MM.1S (cell line): ENCODE measurements around the gene MT3.

Experiments used
- DNase-seq: peaks from one replicate; pipeline ENCODE4 v3.0.0-alpha.2; 2015
- H2AFZ ChIP-seq: fragments of 300-600 bp; sonication (generic); 2 replicates; pipeline ENCODE4 v1.6.0; 2016; ENCODE audit warnings: antibody characterized with exemption, low read length
- H3F3A ChIP-seq: fragments of 300-600 bp; sonication (generic); 2 replicates; pipeline ENCODE4 v1.6.1; 2016; ENCODE audit warnings: mild to moderate bottlenecking, antibody characterized with exemption, low read length, moderate library complexity, mixed read lengths; ENCODE audit not compliant: insufficient read depth
- H3K27ac ChIP-seq: fragments of 300-600 bp; sonication (generic); 2 replicates; pipeline ENCODE4 v1.5.1; 2016; ENCODE audit warnings: mild to moderate bottlenecking, low read length
- H3K27me3 ChIP-seq: fragments of 300-600 bp; sonication (generic); replicated peaks from 2 replicates; pipeline ENCODE4 v1.6.0; 2016; ENCODE audit warnings: low read length; ENCODE audit not compliant: insufficient read depth
- H3K36me3 ChIP-seq: fragments of 300-600 bp; sonication (generic); replicated peaks from 2 replicates; pipeline ENCODE4 v1.6.1; 2016; ENCODE audit warnings: mild to moderate bottlenecking, low read length, mixed read lengths; ENCODE audit not compliant: insufficient read depth
- H3K4me1 ChIP-seq: fragments of 300-600 bp; sonication (generic); 2 replicates; pipeline ENCODE4 v1.6.1; 2016; ENCODE audit warnings: low read length, mixed read lengths
- H3K4me2 ChIP-seq: fragments of 300-600 bp; sonication (generic); 2 replicates; pipeline ENCODE4 v1.6.0; 2016; ENCODE audit warnings: low read depth, low read length
- H3K4me3 ChIP-seq: fragments of 300-600 bp; sonication (generic); 2 replicates; pipeline ENCODE4 v1.5.1; 2016; ENCODE audit warnings: low read length, mixed read lengths
- H3K79me2 ChIP-seq: fragments of 300-600 bp; sonication (generic); 2 replicates; pipeline ENCODE4 v1.6.1; 2016; ENCODE audit warnings: mixed run types, low read length, mixed read lengths
- H3K9ac ChIP-seq: fragments of 300-600 bp; sonication (generic); 2 replicates; pipeline ENCODE4 v1.6.1; 2016; ENCODE audit warnings: low read length, mixed read lengths
- H3K9me2 ChIP-seq: fragments of 300-600 bp; sonication (generic); replicated peaks from 2 replicates; pipeline ENCODE4 v1.6.1; 2016; ENCODE audit warnings: mild to moderate bottlenecking, low read length, mixed read lengths; ENCODE audit not compliant: insufficient read depth
- H3K9me3 ChIP-seq: fragments of 300-600 bp; sonication (generic); replicated peaks from 2 replicates; pipeline ENCODE4 v1.6.1; 2016; ENCODE audit warnings: mild to moderate bottlenecking, low read length, mixed read lengths; ENCODE audit not compliant: insufficient read depth
- H4K20me1 ChIP-seq: fragments of 300-600 bp; sonication (generic); 2 replicates; pipeline ENCODE4 v1.6.1; 2016; ENCODE audit warnings: mild to moderate bottlenecking, low read length, moderate library complexity, mixed read lengths; ENCODE audit not compliant: insufficient read depth
- CTCF ChIP-seq: fragments of 300-600 bp; sonication (generic); IDR thresholded peaks from 2 replicates; pipeline ENCODE4 v1.5.1; 2016; ENCODE audit warnings: antibody characterized with exemption, low read length, mixed read lengths
- EZH2 ChIP-seq: fragments of 300-600 bp; sonication (generic); optimal IDR thresholded peaks from 2 replicates; pipeline ENCODE3; 2017; ENCODE audit warnings: low read depth, mild to moderate bottlenecking, antibody characterized with exemption, low read length, mixed read lengths
- EZH2phosphoT487 ChIP-seq: fragments of 300-600 bp; sonication (generic); IDR thresholded peaks from 2 replicates; pipeline ENCODE4 v1.6.1; 2018; ENCODE audit warnings: antibody characterized with exemption, low read length

The MT3 gene

GRCh38 chr16:56613706-56614105, 24.4 kb downstream of the MT3 start:
- H3K27me3 ChIP-seq: peaks cover 40% of the 10 kb centered on the region
- TF ChIP-seq EZH2 (no peak), EZH2phosphoT487 (no peak), CTCF (no peak)
- H3K9ac ChIP-seq: no peak overlapping the region
- H3K36me3 ChIP-seq: no peaks in the 10 kb centered on the region
- no peak for DNase-seq
- H3K4me1 ChIP-seq: peaks cover 19% of the 10 kb centered on the region
- H3K4me3 ChIP-seq: no peak overlapping the region
- no peak overlapping the region for H3K27ac ChIP-seq
- H2AFZ ChIP-seq: no peak overlapping the region
- H3K9me2 ChIP-seq: no peaks in the 10 kb centered on the region
- H3K4me2 ChIP-seq: no peak overlapping the region
- no peaks in the 10 kb centered on the region for H3K9me3 ChIP-seq
- no peaks in the 10 kb centered on the region for H3K79me2 ChIP-seq
- H3F3A ChIP-seq: peaks cover 13% of the 10 kb centered on the region
- H4K20me1 ChIP-seq: no peaks in the 10 kb centered on the region

DNA sequence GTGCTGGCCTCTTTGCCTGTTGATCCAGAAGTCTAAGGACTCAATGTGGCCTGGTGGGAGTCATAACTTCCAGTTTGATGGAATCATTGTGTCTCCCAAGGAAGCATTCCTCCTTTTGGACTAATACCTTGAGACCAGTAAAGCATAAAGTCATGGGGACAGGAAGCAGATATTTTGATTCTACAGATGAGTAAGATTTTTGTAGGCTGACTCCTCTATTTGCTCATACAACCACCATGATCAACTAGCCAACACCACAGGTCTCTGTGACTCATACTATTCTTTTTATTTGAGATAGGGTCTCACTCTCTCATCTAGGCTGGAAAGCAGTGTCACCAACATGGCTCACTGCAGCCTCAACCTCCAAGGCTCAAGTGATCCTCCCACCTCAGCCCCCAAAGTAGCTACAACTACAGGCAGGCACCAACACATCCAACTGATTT, 25.2 kb downstream of the MT3 start:
- peaks cover 47% of the 10 kb centered on the region for H3K27me3 ChIP-seq
- H3K27ac ChIP-seq: no peak overlapping the region
- no peaks in the 10 kb centered on the region for H3K36me3 ChIP-seq
- peaks cover 12% of the 10 kb centered on the region; the same call in 1 of the 2 replicates for H3K4me1 ChIP-seq
- DNase-seq: no peak
- no peak overlapping the region for H3K4me3 ChIP-seq
- no peak overlapping the region for H3K4me2 ChIP-seq
- no peaks in the 10 kb centered on the region for H3K9me2 ChIP-seq
- H3K9ac ChIP-seq: no peak overlapping the region
- no peaks in the 10 kb centered on the region for H4K20me1 ChIP-seq
- H3K9me3 ChIP-seq: no peaks in the 10 kb centered on the region
- H3F3A ChIP-seq: peaks cover 4% of the 10 kb centered on the region; the same call in 1 of the 2 replicates
- TF ChIP-seq EZH2phosphoT487 (no peak), EZH2 (no peak)
- no peaks in the 10 kb centered on the region for H3K79me2 ChIP-seq
- H2AFZ ChIP-seq: no peak overlapping the region

- Histone ChIP-seq H3K9me3 (no peaks in the 10 kb centered on the region), H3K9ac (no peak overlapping the region), H3K4me1 (peaks cover 4% of the 10 kb centered on the region; the same call in 1 of the 2 replicates), H3K27me3 (peaks cover 44% of the 10 kb centered on the region), H3K4me3 (no peak overlapping the region), H2AFZ (no peak overlapping the region), H3K4me2 (no peak overlapping the region), H4K20me1 (no peaks in the 10 kb centered on the region), H3K36me3 (no peaks in the 10 kb centered on the region), H3K79me2 (no peaks in the 10 kb centered on the region), H3K27ac (no peak overlapping the region), H3K9me2 (no peaks in the 10 kb centered on the region), H3F3A (no peaks in the 10 kb centered on the region)
- TF ChIP-seq CTCF (no peak), EZH2 (no peak), EZH2phosphoT487 (no peak)
- DNase-seq: no peak
Measured at GRCh38 chr16:56615353-56615752, 26.0 kb downstream of the MT3 start.

GRCh38 chr16:56616608-56617211, 27.4 kb downstream of the MT3 start:
- Histone ChIP-seq H3K9ac (no peak overlapping the region), H3K4me2 (no peak overlapping the region), H3K4me3 (no peak overlapping the region)

More at GRCh38 chr16:56616608-56617211, 27.4 kb downstream of the MT3 start:
- peaks cover 33% of the 10 kb centered on the region for H3K27me3 ChIP-seq
- no peaks in the 10 kb centered on the region for H3K4me1 ChIP-seq
- no peaks in the 10 kb centered on the region for H3K9me2 ChIP-seq
- H2AFZ ChIP-seq: no peak overlapping the region
- H3K36me3 ChIP-seq: no peaks in the 10 kb centered on the region
- H3F3A ChIP-seq: no peaks in the 10 kb centered on the region
- H4K20me1 ChIP-seq: no peaks in the 10 kb centered on the region
- DNase-seq: no peak
- no peaks in the 10 kb centered on the region for H3K9me3 ChIP-seq
- no peak overlapping the region for H3K27ac ChIP-seq
- no peak for TF ChIP-seq CTCF
- no peak for TF ChIP-seq EZH2phosphoT487
- no peak for TF ChIP-seq EZH2
- H3K79me2 ChIP-seq: no peaks in the 10 kb centered on the region
